ENCODE data around the gene PDE6A.

PDE6A gene

GRCh38 chr5:149857499-149857898 lies 87.1 kb downstream of the PDE6A start:
- DNase-seq = peak; percentile 36

DNA sequence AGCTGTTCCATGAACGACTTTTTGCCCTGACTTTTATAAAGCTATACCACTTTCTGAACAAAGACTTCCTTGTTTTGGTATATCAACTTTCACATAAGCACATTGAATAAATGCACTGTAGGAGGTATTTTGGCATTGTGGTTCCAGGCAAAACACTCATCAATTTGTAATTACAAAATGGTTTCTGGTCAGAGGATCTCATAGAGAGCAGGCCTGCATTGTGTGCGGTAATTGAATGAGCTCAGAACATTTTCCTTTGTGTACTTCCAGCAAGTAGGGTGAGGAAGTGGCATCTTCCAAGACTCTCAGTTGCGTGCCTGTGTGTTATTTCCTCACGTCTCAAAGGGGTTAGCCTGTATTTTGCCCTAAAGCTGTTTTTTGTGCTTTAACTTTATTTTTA lies 89.2 kb downstream of the PDE6A start:
- no peak for DNase-seq

GRCh38 chr5:149854866-149855265 lies 89.7 kb downstream of the PDE6A start:
- DNase-seq = no peak

- no peak for DNase-seq
Measured at GRCh38 chr5:149853701-149854100, 90.9 kb downstream of the PDE6A start.

DNA sequence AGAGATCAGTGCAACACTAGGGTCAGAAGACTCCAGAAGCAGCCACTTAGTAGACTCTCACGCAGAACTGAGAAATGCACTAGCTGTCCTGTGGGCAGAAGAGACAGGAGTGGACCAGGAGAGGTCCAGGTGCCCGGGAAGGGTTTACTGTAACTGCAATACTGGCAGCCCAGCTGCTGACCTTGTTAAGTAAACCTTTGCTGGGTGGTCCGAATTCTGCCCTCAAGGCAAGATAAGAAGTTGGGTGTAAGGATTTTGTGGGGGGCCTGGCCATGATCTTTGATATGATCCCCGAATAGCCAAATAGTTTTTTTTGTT lies 91.3 kb downstream of the PDE6A start:
- no peak for DNase-seq

GRCh38 chr5:149852641-149853330 lies 91.8 kb downstream of the PDE6A start:
- peak; percentile 82 for DNase-seq

DNA sequence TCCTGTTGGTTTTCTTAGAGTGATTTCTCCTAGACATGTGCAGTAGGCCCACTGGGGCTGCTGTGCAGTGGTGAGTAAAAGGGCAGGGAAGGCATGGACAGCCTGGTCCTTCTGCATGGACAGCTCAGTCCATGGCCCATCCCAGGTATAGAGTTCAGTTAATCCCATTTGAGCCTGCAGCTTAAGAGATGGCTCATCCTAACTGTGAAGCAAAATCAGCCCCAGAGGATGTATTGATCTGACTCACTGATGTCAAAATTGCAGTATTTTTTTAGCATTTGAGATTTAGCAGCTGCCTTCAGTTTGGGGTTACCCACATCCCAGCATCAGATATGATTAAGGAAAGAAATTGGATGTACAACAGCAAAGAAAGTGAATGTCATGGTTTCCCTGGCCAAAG lies 93.4 kb downstream of the PDE6A start:
- no peak for DNase-seq

GRCh38 chr5:149849966-149850910 lies 94.4 kb downstream of the PDE6A start:
- DNase-seq = no peak

DNA sequence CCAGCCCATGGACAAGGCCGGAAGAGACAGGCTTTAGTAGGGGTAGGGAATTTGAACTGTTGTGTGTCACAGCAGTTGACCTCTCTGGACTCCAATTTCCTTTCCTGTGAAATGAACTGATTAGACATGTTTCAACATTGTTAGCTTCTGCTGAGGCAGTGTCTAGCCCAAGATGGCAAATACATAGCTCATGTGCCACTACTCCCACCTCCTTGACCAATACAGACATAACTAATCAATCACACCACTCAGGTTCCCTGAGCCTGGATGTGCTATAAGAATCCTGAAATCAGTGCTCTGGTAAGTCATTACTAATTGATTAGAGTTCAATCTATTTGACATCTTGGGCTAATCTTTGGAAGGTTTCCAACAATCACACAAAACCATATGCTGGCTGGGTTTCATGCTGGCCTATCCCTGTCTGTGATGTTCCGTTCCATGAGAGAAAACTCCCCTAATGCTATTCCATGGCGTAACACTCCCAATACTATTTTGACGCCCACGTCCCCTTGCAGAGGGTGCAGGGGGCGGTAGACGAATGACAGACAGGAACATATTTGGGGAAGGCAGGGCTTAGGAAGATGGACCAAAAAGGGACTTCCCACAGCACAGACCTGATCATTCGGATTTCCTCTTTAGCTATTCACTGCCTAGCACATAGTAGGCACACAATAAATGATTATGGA lies 95.2 kb downstream of the PDE6A start:
- DNase-seq = no peak

GRCh38 chr5:149847611-149848010 lies 97.0 kb downstream of the PDE6A start:
- no peak for DNase-seq

GRCh38 chr5:149846021-149846420 lies 98.6 kb downstream of the PDE6A start:
- DNase-seq = no peak

GRCh38 chr5:149845601-149846000 lies 99.0 kb downstream of the PDE6A start:
- DNase-seq = no peak

DNA sequence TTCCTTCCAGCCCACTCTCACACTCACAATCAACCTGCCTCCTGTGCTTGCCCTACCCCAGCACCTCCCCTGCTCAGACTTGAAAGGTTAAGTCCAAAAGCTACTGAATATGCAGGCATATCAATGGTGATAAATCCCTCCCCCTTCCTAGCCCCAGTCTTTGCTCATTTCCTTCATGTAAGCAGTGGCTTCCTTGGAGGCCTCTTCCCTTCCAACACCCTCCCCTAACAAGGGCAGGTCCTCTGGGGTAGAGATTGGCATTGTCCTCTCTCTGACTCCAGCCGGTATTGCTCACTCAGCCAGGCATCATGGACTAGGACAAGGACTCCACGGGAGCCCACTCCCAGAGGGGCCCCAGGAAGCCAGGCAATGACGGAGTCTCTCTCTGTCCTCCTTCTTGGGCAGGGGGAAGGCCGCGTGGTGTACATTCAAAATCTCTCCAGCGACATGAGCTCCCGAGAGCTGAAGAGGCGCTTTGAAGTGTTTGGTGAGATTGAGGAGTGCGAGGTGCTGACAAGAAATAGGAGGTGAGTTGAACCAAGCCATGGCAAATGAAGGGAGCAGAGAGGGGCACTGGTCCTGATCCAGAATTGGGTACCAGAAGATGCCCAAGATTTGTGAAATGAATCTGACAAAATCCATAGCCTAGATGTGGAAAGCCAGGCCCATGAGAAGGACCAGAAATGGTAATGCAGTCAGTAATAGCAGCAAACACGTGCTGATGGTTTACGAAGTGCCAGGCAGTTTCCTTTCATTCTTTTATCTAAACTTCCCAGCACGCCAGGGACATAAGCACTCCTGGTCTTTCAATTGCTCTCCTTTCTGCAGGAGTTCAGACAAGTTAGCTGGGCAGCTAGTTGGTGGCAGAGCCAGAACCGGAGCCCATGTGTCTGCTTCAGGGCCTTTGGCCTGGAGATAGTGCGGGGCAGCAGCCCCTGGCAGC lies 102.5 kb downstream of the PDE6A start:
- no peak for DNase-seq

DNA sequence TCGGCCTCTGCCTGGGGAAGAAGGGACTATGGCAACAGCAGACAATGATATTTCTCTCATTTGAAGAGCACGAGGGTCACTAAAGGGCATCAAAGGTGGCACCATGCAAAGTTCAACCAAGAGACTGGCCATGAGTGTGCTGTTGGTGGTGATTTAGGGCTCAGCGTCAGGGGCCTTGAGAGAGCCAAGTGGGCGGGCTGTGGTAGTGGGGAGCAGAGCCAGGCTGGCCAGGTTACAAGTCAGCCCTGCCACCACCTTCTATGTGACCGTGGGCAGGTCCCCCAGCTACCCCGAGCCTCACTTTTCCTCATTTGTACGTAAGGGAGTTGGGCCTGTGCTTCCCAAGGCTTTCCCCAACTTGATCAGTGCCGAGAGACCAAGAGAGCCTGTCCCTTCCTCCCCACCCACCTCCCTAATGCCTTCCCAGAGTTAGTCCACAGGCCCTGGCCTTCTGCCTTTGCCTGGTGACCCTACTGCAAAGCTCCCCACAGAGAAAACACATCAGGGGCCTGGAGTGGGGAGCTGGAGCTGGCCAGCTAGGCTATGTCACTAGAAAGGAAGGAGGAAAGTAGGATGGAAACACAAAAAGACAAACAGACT lies 104.3 kb downstream of the PDE6A start:
- no peak for DNase-seq

DNA sequence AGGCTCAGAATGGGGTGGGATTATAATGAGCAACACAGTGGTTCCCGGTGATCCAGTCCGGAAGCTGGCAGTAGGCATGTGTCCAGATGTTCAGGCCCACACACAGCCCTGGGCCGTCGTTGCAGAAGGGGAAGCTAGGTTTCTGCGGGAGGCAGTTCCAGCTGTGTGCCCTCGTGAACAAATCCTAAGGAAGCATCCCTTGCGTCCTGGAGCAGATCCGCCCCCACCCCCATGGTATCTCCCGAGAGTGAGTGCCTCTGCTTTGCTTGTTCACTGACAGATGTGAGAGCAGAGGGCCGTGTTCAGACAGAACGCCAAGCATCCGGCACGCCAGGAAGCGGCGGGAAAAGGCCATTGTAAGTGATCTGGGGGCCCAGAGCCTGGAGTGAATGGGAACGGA lies 104.8 kb downstream of the PDE6A start:
- DNase-seq = no peak

DNA sequence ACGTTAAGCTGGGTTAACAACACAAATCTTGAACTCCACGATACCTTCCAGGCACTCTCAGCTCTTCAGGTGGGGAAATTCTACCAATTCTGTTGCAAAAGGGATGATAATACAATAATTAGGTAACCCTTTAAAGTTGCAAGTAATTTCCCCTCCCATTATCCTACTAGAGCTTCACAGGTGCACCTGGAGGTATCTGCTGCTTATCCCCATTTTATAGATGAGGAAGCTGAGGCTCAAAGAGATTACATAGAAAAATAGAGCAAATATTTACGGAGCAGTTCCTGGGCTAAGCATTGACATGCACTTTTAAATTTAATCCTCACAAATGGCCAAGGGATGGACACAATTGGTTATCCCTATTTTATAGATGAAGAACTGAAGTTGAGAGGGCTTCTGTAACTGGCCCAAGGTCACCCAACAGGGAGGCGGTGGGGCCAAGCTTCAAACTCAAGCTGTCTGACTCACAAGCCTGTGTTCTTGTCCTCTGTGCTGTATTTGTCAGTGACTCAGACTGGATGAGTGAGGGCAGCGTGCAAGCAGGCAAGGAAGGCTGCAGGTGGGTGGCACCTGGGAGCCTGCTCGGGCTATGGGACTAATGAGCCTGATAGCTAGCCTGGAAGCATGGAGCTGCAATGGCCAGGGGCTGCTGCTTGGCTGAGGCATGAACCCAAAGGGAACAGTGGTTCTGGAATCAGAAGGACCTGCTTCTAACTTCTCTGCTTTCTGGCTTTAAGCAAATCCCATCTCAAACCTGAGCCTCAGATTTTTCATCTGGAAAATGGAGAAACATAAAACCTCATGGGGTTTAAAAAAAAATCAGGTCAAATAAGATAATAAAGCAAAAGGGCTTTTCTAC lies 105.5 kb downstream of the PDE6A start:
- DNase-seq = no peak

DNA sequence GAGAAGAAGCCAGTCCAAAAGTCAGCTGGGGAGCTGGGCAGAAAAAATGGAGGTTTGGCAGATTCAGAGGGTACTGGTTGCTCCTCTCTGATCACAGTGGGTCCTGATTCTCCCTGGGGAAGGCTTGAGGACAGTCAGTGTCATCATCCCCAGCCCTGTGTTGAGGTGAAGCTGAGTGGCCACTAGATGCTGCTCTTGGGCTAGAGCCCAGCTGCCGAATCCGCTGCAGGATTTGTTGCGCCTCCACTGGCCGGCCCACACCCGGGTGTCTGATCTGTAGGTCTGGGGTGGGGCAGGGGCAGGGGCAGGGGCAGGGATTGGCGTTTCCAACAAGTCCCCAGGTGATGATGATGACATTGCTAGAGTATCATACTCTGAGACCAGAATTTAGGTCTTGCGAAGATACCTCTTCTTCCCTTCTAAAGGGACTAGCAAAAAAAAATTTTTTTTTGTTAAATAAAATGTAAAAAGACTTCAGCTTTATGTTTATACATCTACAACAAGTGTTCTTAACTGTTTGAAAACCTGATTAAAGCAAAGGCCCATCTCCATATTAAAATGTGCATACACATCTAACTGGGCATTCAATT lies 106.8 kb downstream of the PDE6A start:
- peak; percentile 69 for DNase-seq

GRCh38 chr5:149836451-149837139 lies 108.0 kb downstream of the PDE6A start:
- no peak for DNase-seq

DNA sequence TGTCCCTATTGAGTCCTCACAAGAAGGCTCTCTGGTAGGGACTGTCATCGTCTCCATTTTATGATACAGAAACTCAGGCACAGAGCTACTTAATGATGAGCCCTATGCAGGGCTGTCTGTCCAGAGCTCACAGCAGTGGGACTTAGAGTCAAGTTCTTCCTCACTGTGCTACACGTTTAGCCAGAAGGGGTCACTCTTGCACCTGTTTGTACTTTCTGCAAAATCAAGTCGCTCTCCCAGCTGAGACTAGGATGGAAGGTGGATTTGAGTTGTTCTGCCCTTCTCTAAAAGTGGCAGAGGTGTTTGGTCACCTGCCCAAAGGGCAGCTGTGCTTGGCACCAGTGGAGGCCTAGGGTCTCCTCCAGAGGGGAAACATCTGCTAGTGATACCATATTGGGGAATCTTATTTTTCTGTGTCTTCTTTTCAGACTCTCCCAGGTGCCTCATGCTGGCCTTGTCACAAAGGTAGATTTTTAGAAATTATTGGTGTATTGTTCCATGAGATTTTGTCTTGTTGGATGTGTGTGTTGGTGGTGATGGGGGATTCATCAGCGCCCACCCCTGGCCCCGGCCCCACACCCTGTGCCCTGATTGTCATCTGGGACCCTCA lies 110.2 kb downstream of the PDE6A start:
- peak; percentile 82 for DNase-seq

Data from OCI-M1 (cell line).